H1 (cell line): ENCODE results near the gene WAC. TPM values are rescaled to one million over a fixed set of nuclear protein-coding genes. Genes with fewer than 3 reads are reported as not detected.

ENCODE experiments used
- CTCF ChIA-PET: fragments of 300-600 bp; sonication (Branson Sonifier 250); formaldehyde crosslinking; loops from one replicate; lab custom pipeline; 2021; ENCODE audit not compliant: partially characterized antibody; lab: Charles Lee
- POLR2A ChIA-PET: fragments of 300-600 bp; sonication (Branson Sonifier 250); formaldehyde crosslinking; loops from one replicate; lab custom pipeline; 2021; ENCODE audit warnings: inconsistent platforms; ENCODE audit not compliant: partially characterized antibody; lab: Charles Lee
- DNase-seq, 2 experiments: peaks; one replicate each; pipeline versions ENCODE4 v3.0.0 to v3.0.0-alpha.2; 2010 to 2022; ENCODE audit warnings: low spot score in 2 of 2, low read depth in 1 of 2, mixed read lengths in 1 of 2
- FAIRE-seq: peaks from 2 replicates; lab custom pipeline; 2011; peaks lifted over from hg19 to GRCh38; lab: Jason Lieb, UNC
- H2AFZ ChIP-seq: 2 replicates; pipeline ENCODE4 v1.8.1; 2012; ENCODE audit warnings: low read length, inconsistent platforms
- H2AK5ac ChIP-seq: 2 replicates; pipeline ENCODE4 v1.6.1; 2013; ENCODE audit warnings: low read depth, low read length
- H2BK120ac ChIP-seq: replicated peaks from 2 replicates; pipeline ENCODE3; 2013; ENCODE audit warnings: low read depth, low read length, inconsistent platforms
- H2BK12ac ChIP-seq: 2 replicates; pipeline ENCODE4 v1.6.1; 2013; ENCODE audit warnings: low read depth, low read length
- H2BK15ac ChIP-seq: 2 replicates; pipeline ENCODE4 v1.6.1; 2013; ENCODE audit warnings: low read length
- H2BK20ac ChIP-seq: 2 replicates; pipeline ENCODE4 v1.6.1; 2013; ENCODE audit warnings: low read length
- H2BK5ac ChIP-seq: 2 replicates; pipeline ENCODE4 v1.6.1; 2013; ENCODE audit warnings: low read depth, low read length
- H3K14ac ChIP-seq: 2 replicates; pipeline ENCODE4 v1.6.1; 2013; ENCODE audit warnings: inconsistent platforms; ENCODE audit not compliant: insufficient read length
- H3K18ac ChIP-seq: 2 replicates; pipeline ENCODE4 v1.6.1; 2013; ENCODE audit warnings: low read length; ENCODE audit errors: extremely low read depth
- H3K23ac ChIP-seq: 2 replicates; pipeline ENCODE4 v1.6.1; 2013; ENCODE audit warnings: inconsistent platforms; ENCODE audit not compliant: insufficient read length
- H3K23me2 ChIP-seq: 2 replicates; pipeline ENCODE4 v1.6.1; 2013; ENCODE audit warnings: low read depth, low read length
- H3K27ac ChIP-seq: 2 replicates; pipeline ENCODE4 v1.6.1; 2011; ENCODE audit warnings: low read depth, low read length, inconsistent platforms
- H3K27me3 ChIP-seq, 4 experiments: replicated peaks in 1 of 4; 1 replicate in 1 of 4; 2 replicates in 3 of 4; pipeline versions ENCODE4 v1.6.1 to v1.8.1; 2011 to 2013; ENCODE audit warnings: low read length in 3 of 4, mild to moderate bottlenecking in 3 of 4, inconsistent platforms in 2 of 4, mixed read lengths in 2 of 4, moderate library complexity in 1 of 4; ENCODE audit not compliant: control insufficient read depth in 3 of 4, insufficient read depth in 3 of 4; ENCODE audit errors: extremely low read depth in 1 of 4
- H3K36me3 ChIP-seq, 4 experiments: 2 replicates each; pipeline versions ENCODE4 v1.6.1 to v1.8.1; 2011 to 2013; ENCODE audit warnings: mild to moderate bottlenecking in 4 of 4, low read length in 3 of 4, moderate library complexity in 2 of 4, control low read depth in 1 of 4, inconsistent platforms in 1 of 4; ENCODE audit not compliant: insufficient read depth in 4 of 4, control insufficient read depth in 2 of 4
- H3K4ac ChIP-seq: replicated peaks from 2 replicates; pipeline ENCODE3; 2013; ENCODE audit warnings: low read length, low read depth, mixed read lengths, inconsistent platforms; ENCODE audit not compliant: insufficient read length
- H3K4me1 ChIP-seq, 4 experiments: replicated peaks in 1 of 4; 1 replicate in 1 of 4; 2 replicates in 3 of 4; pipeline versions ENCODE4 v1.6.1 to v1.8.1; 2011 to 2013; ENCODE audit warnings: low read length in 3 of 4, inconsistent platforms in 2 of 4, mixed read lengths in 1 of 4; ENCODE audit not compliant: insufficient read depth in 4 of 4, control insufficient read depth in 3 of 4
- H3K4me2 ChIP-seq, 2 experiments: 2 replicates each; pipeline versions ENCODE4 v1.6.1 to v1.8.1; 2011 to 2013; ENCODE audit warnings: low read depth in 2 of 2, low read length in 2 of 2, control low read depth in 1 of 2, inconsistent platforms in 1 of 2, mild to moderate bottlenecking in 1 of 2; ENCODE audit not compliant: insufficient read depth in 1 of 2
- H3K4me3 ChIP-seq, 4 experiments: fragments of 200-600, 300-600 bp in 1 of 4; sonication (generic), shearing (Covaris generic), sonication (Bioruptor Twin) in 1 of 4; 2 replicates each; pipeline versions ENCODE4 v1.5.1 to v1.8.1; 2011 to 2016; ENCODE audit warnings: low read length in 4 of 4, low read depth in 3 of 4, control low read depth in 2 of 4, inconsistent platforms in 2 of 4, mild to moderate bottlenecking in 2 of 4, mixed read lengths in 1 of 4, moderate library complexity in 1 of 4; ENCODE audit not compliant: insufficient read depth in 2 of 4; ENCODE audit errors: extremely low read depth in 1 of 4
- H3K56ac ChIP-seq: replicated peaks from 2 replicates; pipeline ENCODE3; 2013; ENCODE audit warnings: low read depth, mild to moderate bottlenecking, mixed read lengths, low read length, inconsistent platforms; ENCODE audit not compliant: insufficient read length
- H3K79me1 ChIP-seq: 2 replicates; pipeline ENCODE4 v1.6.1; 2013; ENCODE audit warnings: low read depth, low read length, control low read depth
- H3K79me2 ChIP-seq, 2 experiments: 2 replicates each; pipeline versions ENCODE4 v1.6.1 to v1.8.1; 2012 to 2013; ENCODE audit warnings: low read length in 2 of 2, mild to moderate bottlenecking in 2 of 2, inconsistent platforms in 1 of 2; ENCODE audit not compliant: insufficient read depth in 2 of 2, control insufficient read depth in 1 of 2
- H3K9ac ChIP-seq, 4 experiments: replicated peaks in 1 of 4; 1 replicate in 1 of 4; 2 replicates in 3 of 4; pipeline versions ENCODE4 v1.6.1 to v1.8.1; 2011 to 2013; ENCODE audit warnings: low read depth in 3 of 4, low read length in 3 of 4, control low read depth in 2 of 4, mild to moderate bottlenecking in 2 of 4, moderate library complexity in 2 of 4, inconsistent platforms in 1 of 4; ENCODE audit errors: extremely low read depth in 1 of 4
- H3K9me3 ChIP-seq, 2 experiments: 2 replicates each; pipeline versions ENCODE4 v1.6.1 to v1.8.1; 2012 to 2013; ENCODE audit warnings: mild to moderate bottlenecking in 2 of 2, moderate library complexity in 2 of 2, control low read depth in 1 of 2, inconsistent platforms in 1 of 2, low read depth in 1 of 2, low read length in 1 of 2, mixed read lengths in 1 of 2; ENCODE audit not compliant: insufficient read depth in 2 of 2
- H4K20me1 ChIP-seq, 2 experiments: replicated peaks in 1 of 2; 2 replicates each; pipeline versions ENCODE3 to v1.8.1; 2011 to 2013; ENCODE audit warnings: inconsistent platforms in 2 of 2, low read length in 2 of 2, mild to moderate bottlenecking in 1 of 2; ENCODE audit not compliant: insufficient read depth in 2 of 2, control insufficient read depth in 1 of 2
- H4K5ac ChIP-seq: 2 replicates; pipeline ENCODE4 v1.6.1; 2013; ENCODE audit warnings: low read length, low read depth, mixed read lengths, inconsistent platforms; ENCODE audit not compliant: insufficient read length
- H4K8ac ChIP-seq: 2 replicates; pipeline ENCODE4 v1.8.0; 2013; ENCODE audit warnings: mild to moderate bottlenecking, moderate library complexity, low read length, inconsistent platforms; ENCODE audit not compliant: insufficient read depth; ENCODE audit errors: extremely low read depth
- H4K91ac ChIP-seq: replicated peaks from 2 replicates; pipeline ENCODE3; 2013; ENCODE audit warnings: low read length, mixed read lengths, inconsistent platforms; ENCODE audit not compliant: insufficient read length
- HDAC2 ChIP-seq, 2 experiments: fragments of 300-600 bp in 1 of 2; sonication (generic) in 1 of 2; IDR thresholded peaks; 2 replicates each; pipeline ENCODE4 v1.6.1; 2011 to 2012; ENCODE audit warnings: low read depth in 2 of 2, low read length in 2 of 2, mild to moderate bottlenecking in 2 of 2, moderate library complexity in 2 of 2, borderline replicate concordance in 1 of 2, inconsistent platforms in 1 of 2
- WGBS, 2 experiments: shearing (Covaris generic) in 1 of 2; methylation state at CpG; one replicate each; pipeline versions ENCODE4 v1.1.6 to v1.1.7; 2013 to 2015; ENCODE audit warnings: low lambda C conversion rate in 2 of 2, mixed read lengths in 2 of 2, inconsistent platforms in 1 of 2, low coverage in 1 of 2, missing lambda C conversion rate in 1 of 2; ENCODE audit not compliant: insufficient replicate concordance in 2 of 2, insufficient coverage in 1 of 2, insufficient read length in 1 of 2; ENCODE audit errors: extremely low coverage in 1 of 2, missing lambda C conversion rate in 1 of 2; 5-methylcytosine and 5-hydroxymethylcytosine counted together
- polyA plus RNA-seq, 7 experiments: library from polyadenylated mRNA; depleted of rRNA in 3 of 7; stranded (reverse) in 5 of 7; unstranded in 2 of 7; fragments of >200 nt in 5 of 7; fragments of 200-250 nt in 2 of 7; gene quantifications; 1 replicate in 5 of 7; 2 replicates in 1 of 7; 4 replicates in 1 of 7; pipeline versions ENCODE4 v1.2.1 to v1.2.3, GENCODE V29; 2011 to 2013; ENCODE audit warnings: missing spikeins in 2 of 7, mixed read lengths in 2 of 7
- total RNA-seq: library from RNA; stranded (reverse); fragmentation: NEBNext Ultra II Directional; extraction: Animal tissue kit (Norgen Biotek cat#: 25700); gene quantifications from 2 replicates; pipeline ENCODE4 v1.2.1, GENCODE V29; 2021

Gene WAC
- total and polyA plus RNA-seq, 2 of the 8 experiments (the other 6 are each of a cell fraction or from before 2014, with no cell fraction given), result 72.9 to 128 TPM

- no peak overlapping the region for H2BK5ac ChIP-seq
- H4K20me1 ChIP-seq, result peaks cover 4 to 10% of the 10 kb centered on the region in 2 experiments
- H4K8ac ChIP-seq, result no peak overlapping the region
- no peak overlapping the region for H4K91ac ChIP-seq
- H2BK15ac ChIP-seq, result no peak overlapping the region
- H3K27me3 ChIP-seq, result no peaks in the 10 kb centered on the region
- H3K4me2 ChIP-seq, result no peak overlapping the region
- no peaks in the 10 kb centered on the region for H3K23me2 ChIP-seq
- no peak overlapping the region for H2BK120ac ChIP-seq
- H3K9me3 ChIP-seq, result no peaks in the 10 kb centered on the region
- no peak for TF ChIP-seq HDAC2 (IDR thresholded peaks at IDR 0.05; ENCODE audit: borderline replicate concordance in 1 of 2, low read depth in 2 of 2, low read length in 2 of 2)
- TF ChIP-seq, all 59 proteins: peak for 0
- FAIRE-seq, result no peak
- no peak overlapping the region for H2AK5ac ChIP-seq
- peaks cover 5% of the 10 kb centered on the region for H3K79me1 ChIP-seq
- no peak overlapping the region for H3K4ac ChIP-seq
- peaks cover 0 to 6% (median under 1%) of the 10 kb centered on the region in 4 experiments; a peak in 2 of 7 replicates for H3K4me1 ChIP-seq
- 67% methylated on average over 2 of the region's 2 CpGs; no CpG with 5 or more reads in 1 of the 2 experiments for WGBS, 2 experiments
- no peak overlapping the region for H3K56ac ChIP-seq
- H2BK12ac ChIP-seq, result no peak overlapping the region
- H2BK20ac ChIP-seq, result no peak overlapping the region
- CTCF ChIA-PET, result no interaction called here
- H3K9ac ChIP-seq, result peak overlapping the region in 1 of 4 experiments; percentile 38; a peak in 1 of 7 replicates
- no peak overlapping the region for H3K27ac ChIP-seq
- peaks cover 8 to 77% (median 31%) of the 10 kb centered on the region in 4 experiments for H3K36me3 ChIP-seq
- POLR2A ChIA-PET, result interaction anchor here (1.9 kb wide), 1 partner anchor 57 kb away, joined by 5 read pairs; no protein-coding TSS in a partner anchor
- no peak overlapping the region for H3K14ac ChIP-seq
- peaks cover 8 to 99% of the 10 kb centered on the region in 2 experiments; a peak in 3 of 4 replicates for H3K79me2 ChIP-seq
- no peak overlapping the region for H2AFZ ChIP-seq
- no peak overlapping the region for H3K23ac ChIP-seq
- no peak overlapping the region for H3K4me3 ChIP-seq
- H3K18ac ChIP-seq, result no peak overlapping the region
- no peak for DNase-seq
- H4K5ac ChIP-seq, result no peak overlapping the region
Measured at GRCh38 chr10:28593811-28594210, 60.9 kb downstream of the WAC start.
